IMR-90 (cell line): ENCODE data around the gene ITSN1. TPM values are rescaled to one million over a fixed set of nuclear protein-coding genes. Genes with fewer than 3 reads are reported as not detected.

Experiments
- ATAC-seq: fragments of 200-7000 bp; cut with Tn5 transposase; 2 replicates; pipeline ENCODE4 v1.9.1; 2020; ENCODE audit warnings: low read depth, mild to moderate bottlenecking, moderate library complexity
- BruUV-seq: library from RNA; stranded (reverse); fragments of 400-500 nt; replicated peaks from 2 replicates; lab custom pipeline; 2021; lab: Mats Ljungman, UMichigan
- CTCF ChIA-PET: fragments of 300-600 bp; formaldehyde crosslinking; extraction: SDS; loops from one replicate; lab custom pipeline; 2021; ENCODE audit warnings: antibody characterized with exemption; lab: Yijun Ruan, JAX
- POLR2A ChIA-PET: fragments of 300-600 bp; sonication (Branson Sonifier 250); formaldehyde crosslinking; loops from one replicate; lab custom pipeline; 2022; ENCODE audit warnings: antibody characterized with exemption; ENCODE audit not compliant: unreplicated experiment; lab: Charles Lee
- DNase-seq: peaks from one replicate; pipeline ENCODE4 v3.0.0; 2013
- H2AFZ ChIP-seq: replicated peaks from 2 replicates; pipeline ENCODE3; 2013; ENCODE audit warnings: low read length, mild to moderate bottlenecking; ENCODE audit not compliant: poor library complexity
- H2AK5ac ChIP-seq: 2 replicates; pipeline ENCODE4 v1.6.1; 2013; ENCODE audit warnings: low read depth, low read length, inconsistent platforms
- H2AK9ac ChIP-seq: replicated peaks from 2 replicates; pipeline ENCODE3; 2013; ENCODE audit warnings: mild to moderate bottlenecking, low read depth, low read length, moderate library complexity; ENCODE audit not compliant: poor library complexity
- H2BK120ac ChIP-seq: 2 replicates; pipeline ENCODE4 v1.6.1; 2013; ENCODE audit warnings: low read depth, low read length, inconsistent platforms
- H2BK15ac ChIP-seq: 3 replicates; pipeline ENCODE4 v1.6.1; 2013; ENCODE audit warnings: low read depth, low read length, inconsistent platforms
- H2BK20ac ChIP-seq: 2 replicates; pipeline ENCODE4 v1.6.1; 2013; ENCODE audit warnings: low read depth, mild to moderate bottlenecking, inconsistent platforms, low read length, moderate library complexity
- H2BK5ac ChIP-seq: 2 replicates; pipeline ENCODE4 v1.6.1; 2013; ENCODE audit warnings: mild to moderate bottlenecking, low read depth, low read length, inconsistent platforms; ENCODE audit not compliant: poor library complexity, severe bottlenecking
- H3K14ac ChIP-seq: replicated peaks from 2 replicates; pipeline ENCODE4 v1.6.1; 2013; ENCODE audit warnings: low read depth, low read length, inconsistent platforms
- H3K18ac ChIP-seq: 2 replicates; pipeline ENCODE4 v1.6.1; 2013; ENCODE audit warnings: low read depth, low read length, control low read depth
- H3K23ac ChIP-seq: 2 replicates; pipeline ENCODE4 v1.6.1; 2013; ENCODE audit warnings: low read depth, low read length, inconsistent platforms
- H3K27ac ChIP-seq: 2 replicates; pipeline ENCODE4 v1.5.1; 2013; ENCODE audit warnings: mild to moderate bottlenecking, control low read depth, low read length; ENCODE audit not compliant: insufficient read depth
- H3K27me3 ChIP-seq: 2 replicates; pipeline ENCODE4 v1.6.1; 2013; ENCODE audit warnings: low read length; ENCODE audit not compliant: control insufficient read depth, insufficient read depth
- H3K36me3 ChIP-seq: 2 replicates; pipeline ENCODE4 v1.6.1; 2013; ENCODE audit warnings: low read length, mixed read lengths; ENCODE audit not compliant: control insufficient read depth, insufficient read depth
- H3K4ac ChIP-seq: 2 replicates; pipeline ENCODE4 v1.6.1; 2013; ENCODE audit warnings: low read depth, low read length, inconsistent platforms
- H3K4me1 ChIP-seq: 2 replicates; pipeline ENCODE4 v1.6.1; 2013; ENCODE audit warnings: low read length, mixed read lengths; ENCODE audit not compliant: control insufficient read depth, insufficient read depth
- H3K4me2 ChIP-seq: 2 replicates; pipeline ENCODE4 v1.6.1; 2013; ENCODE audit warnings: low read depth, mild to moderate bottlenecking, control low read depth, low read length, moderate library complexity
- H3K4me3 ChIP-seq: 2 replicates; pipeline ENCODE4 v1.5.1; 2013; ENCODE audit warnings: low read depth, mild to moderate bottlenecking, control low read depth, low read length, moderate library complexity; ENCODE audit not compliant: insufficient read depth
- H3K56ac ChIP-seq: 2 replicates; pipeline ENCODE4 v1.6.1; 2013; ENCODE audit warnings: low read length, inconsistent platforms; ENCODE audit not compliant: insufficient read depth; ENCODE audit errors: extremely low read depth
- H3K79me1 ChIP-seq, 2 experiments: 2 replicates each; pipeline ENCODE4 v1.6.1; 2013; ENCODE audit warnings: low read length in 2 of 2, inconsistent platforms in 1 of 2, low read depth in 1 of 2
- H3K9ac ChIP-seq: 2 replicates; pipeline ENCODE4 v1.6.1; 2013; ENCODE audit warnings: low read depth, low read length, control low read depth
- H3K9me1 ChIP-seq: 2 replicates; pipeline ENCODE4 v1.6.1; 2013; ENCODE audit warnings: low read length, inconsistent platforms; ENCODE audit not compliant: insufficient read depth
- H3K9me3 ChIP-seq: 2 replicates; pipeline ENCODE4 v1.6.1; 2013; ENCODE audit warnings: low read length; ENCODE audit not compliant: control insufficient read depth, insufficient read depth
- H4K20me1 ChIP-seq: 2 replicates; pipeline ENCODE4 v1.6.1; 2013; ENCODE audit warnings: low read length, inconsistent platforms; ENCODE audit not compliant: insufficient read depth
- H4K5ac ChIP-seq: 2 replicates; pipeline ENCODE4 v1.6.1; 2013; ENCODE audit warnings: mild to moderate bottlenecking, low read depth, low read length, control low read depth
- H4K8ac ChIP-seq, 2 experiments: 2 replicates each; pipeline ENCODE4 v1.6.1; 2013; ENCODE audit warnings: low read depth in 2 of 2, low read length in 2 of 2, control low read depth in 1 of 2, inconsistent platforms in 1 of 2
- H4K91ac ChIP-seq: 2 replicates; pipeline ENCODE4 v1.6.1; 2013; ENCODE audit warnings: low read depth, low read length, inconsistent platforms; ENCODE audit not compliant: insufficient read depth
- BHLHE40 ChIP-seq: fragments of 150-350 bp; IDR thresholded peaks from 2 replicates; pipeline ENCODE4 v1.6.1; 2016; ENCODE audit warnings: mild to moderate bottlenecking, low read depth, low read length
- ELK1 ChIP-seq: fragments of 150-350 bp; IDR thresholded peaks from 2 replicates; pipeline ENCODE4 v1.6.1; 2016; ENCODE audit warnings: low read depth, mild to moderate bottlenecking, low read length, moderate library complexity, borderline replicate concordance
- MAFK ChIP-seq: IDR thresholded peaks from 2 replicates; pipeline ENCODE4 v1.6.1; 2012; ENCODE audit warnings: low read depth, low read length, improper control_type of control experiment
- MXI1 ChIP-seq: IDR thresholded peaks from 2 replicates; pipeline ENCODE4 v1.6.1; 2012; ENCODE audit warnings: low read depth, mild to moderate bottlenecking, low read length, moderate library complexity, borderline replicate concordance
- NFE2L2 ChIP-seq: fragments of 150-350 bp; IDR thresholded peaks from 2 replicates; pipeline ENCODE4 v1.6.1; 2016; ENCODE audit warnings: low read depth, mild to moderate bottlenecking, low read length
- POLR2A ChIP-seq: IDR thresholded peaks from 2 replicates; pipeline ENCODE4 v1.6.1; 2012; ENCODE audit warnings: mild to moderate bottlenecking, low read depth, low read length
- RCOR1 ChIP-seq: IDR thresholded peaks from 2 replicates; pipeline ENCODE4 v1.6.1; 2012; ENCODE audit warnings: mild to moderate bottlenecking, low read length, improper control_type of control experiment; ENCODE audit not compliant: insufficient replicate concordance
- SMC3 ChIP-seq: fragments of 150-350 bp; IDR thresholded peaks from 2 replicates; pipeline ENCODE4 v1.6.1; 2016; ENCODE audit warnings: low read depth, mild to moderate bottlenecking, antibody characterized with exemption, low read length, moderate library complexity
- USF2 ChIP-seq: fragments of 150-350 bp; IDR thresholded peaks from 2 replicates; pipeline ENCODE4 v1.6.1; 2017; ENCODE audit warnings: mild to moderate bottlenecking, antibody characterized with exemption, low read length, low read depth
- WGBS, 2 experiments: methylation state at CpG; one replicate each; pipeline versions ENCODE4 v1.1.5 to v1.1.7; 2013; ENCODE audit warnings: missing lambda C conversion rate in 2 of 2; ENCODE audit not compliant: insufficient read length in 1 of 2; ENCODE audit errors: extremely low coverage in 2 of 2; 5-methylcytosine and 5-hydroxymethylcytosine counted together
- dilution Hi-C: fragments of 300-500 bp; cut with HindIII; formaldehyde crosslinking; loops from one replicate; pipeline ENCODE4 v1.14.3; 2018; ENCODE audit warnings: low sequenced_read_pairs; ENCODE audit not compliant: unreplicated experiment
- in situ Hi-C: fragments of 300-500 bp; cut with MboI; formaldehyde crosslinking; loops from 3 replicates; pipeline ENCODE4 v1.14.3; 2019; ENCODE audit warnings: low sequenced_read_pairs, inconsistent platforms, mixed read lengths
- intact Hi-C: fragments of 100-400 bp; cut with micrococcal nuclease; formaldehyde crosslinking; loops from 2 replicates; pipeline ENCODE4 v1.10.0; 2022
- polyA plus RNA-seq, 3 experiments: library from polyadenylated mRNA; depleted of rRNA; stranded (reverse); fragments of >200 nt; gene quantifications; 2 replicates each; pipeline ENCODE4 v1.2.3, GENCODE V29; 2012; ENCODE audit warnings: low replicate concordance in 1 of 3
- total RNA-seq: library from RNA; depleted of rRNA; stranded (reverse); fragments of >200 nt; gene quantifications from 2 replicates; pipeline ENCODE4 v1.2.3, GENCODE V29; 2012

Gene ITSN1
- total and polyA plus RNA-seq, 2 of the 4 experiments (the other 2 are of a cell fraction) = 45.4 to 62.0 TPM

- no peak overlapping the region for H2AK5ac ChIP-seq
- in situ Hi-C loops (loop anchor here (10.0 kb wide), 1 partner anchor 238 kb away; the partner anchor contains the start of genes CRYZL1 and ITSN1), dilution Hi-C loops (no loop called here), intact Hi-C loops (no loop called here)
- ATAC-seq (no peak), DNase-seq (no peak)
- BruUV-seq = no TSS peak
- TF ChIP-seq MAFK (no peak), ELK1 (no peak), MXI1 (no peak), BHLHE40 (no peak), NFE2L2 (no peak), POLR2A (no peak), RCOR1 (no peak), USF2 (no peak), SMC3 (no peak)
- no peak overlapping the region for H2BK15ac ChIP-seq
- H2BK120ac ChIP-seq = no peak overlapping the region
- H3K4me3 ChIP-seq = no peak overlapping the region
- CTCF ChIA-PET = no interaction called here
- H2BK5ac ChIP-seq = no peak overlapping the region
- H2AK9ac ChIP-seq = no peak overlapping the region
- no peak overlapping the region for H4K91ac ChIP-seq
- no peaks in the 10 kb centered on the region for H3K9me1 ChIP-seq
- no peak overlapping the region for H2AFZ ChIP-seq
- H4K8ac ChIP-seq = no peak overlapping the region
- H3K4me2 ChIP-seq = no peak overlapping the region
- no peaks in the 10 kb centered on the region for H3K79me1 ChIP-seq
- no peak overlapping the region for H2BK20ac ChIP-seq
- 79% methylated on average over 6 of the region's 12 CpGs; no CpG with 5 or more reads in 1 of the 2 experiments for WGBS, 2 experiments
- H3K4ac ChIP-seq = no peak overlapping the region
- no peak overlapping the region for H3K18ac ChIP-seq
- H4K5ac ChIP-seq = no peak overlapping the region
- no peak overlapping the region for H3K27ac ChIP-seq
- H3K14ac ChIP-seq = no peak overlapping the region
- no peak overlapping the region for H3K23ac ChIP-seq
- POLR2A ChIA-PET = no interaction called here
- no peaks in the 10 kb centered on the region for H3K36me3 ChIP-seq
- H3K56ac ChIP-seq = no peak overlapping the region
- H3K4me1 ChIP-seq = no peaks in the 10 kb centered on the region
- no peaks in the 10 kb centered on the region for H4K20me1 ChIP-seq
- H3K9me3 ChIP-seq = no peaks in the 10 kb centered on the region
- H3K9ac ChIP-seq = no peak overlapping the region
- H3K27me3 ChIP-seq = peaks cover 19% of the 10 kb centered on the region
Measured at GRCh38 chr21:33883118-33883517, 240.8 kb downstream of the ITSN1 start.
